H1 (cell line): ENCODE results near the gene NEDD4L. TPM values are rescaled to one million over a fixed set of nuclear protein-coding genes. Genes with fewer than 3 reads are reported as not detected.

Source experiments
- CTCF ChIA-PET: fragments of 300-600 bp; sonication (Branson Sonifier 250); formaldehyde crosslinking; loops from one replicate; lab custom pipeline; 2021; ENCODE audit not compliant: partially characterized antibody; lab: Charles Lee
- POLR2A ChIA-PET: fragments of 300-600 bp; sonication (Branson Sonifier 250); formaldehyde crosslinking; loops from one replicate; lab custom pipeline; 2021; ENCODE audit warnings: inconsistent platforms; ENCODE audit not compliant: partially characterized antibody; lab: Charles Lee
- DNase-seq, 2 experiments: peaks; one replicate each; pipeline versions ENCODE4 v3.0.0 to v3.0.0-alpha.2; 2010 to 2022; ENCODE audit warnings: low spot score in 2 of 2, low read depth in 1 of 2, mixed read lengths in 1 of 2
- FAIRE-seq: peaks from 2 replicates; lab custom pipeline; 2011; peaks lifted over from hg19 to GRCh38; lab: Jason Lieb, UNC
- H2AFZ ChIP-seq: 2 replicates; pipeline ENCODE4 v1.8.1; 2012; ENCODE audit warnings: low read length, inconsistent platforms
- H2AK5ac ChIP-seq: 2 replicates; pipeline ENCODE4 v1.6.1; 2013; ENCODE audit warnings: low read depth, low read length
- H2BK120ac ChIP-seq: replicated peaks from 2 replicates; pipeline ENCODE3; 2013; ENCODE audit warnings: low read depth, low read length, inconsistent platforms
- H2BK12ac ChIP-seq: 2 replicates; pipeline ENCODE4 v1.6.1; 2013; ENCODE audit warnings: low read depth, low read length
- H2BK15ac ChIP-seq: 2 replicates; pipeline ENCODE4 v1.6.1; 2013; ENCODE audit warnings: low read length
- H2BK20ac ChIP-seq: 2 replicates; pipeline ENCODE4 v1.6.1; 2013; ENCODE audit warnings: low read length
- H2BK5ac ChIP-seq: 2 replicates; pipeline ENCODE4 v1.6.1; 2013; ENCODE audit warnings: low read depth, low read length
- H3K14ac ChIP-seq: 2 replicates; pipeline ENCODE4 v1.6.1; 2013; ENCODE audit warnings: inconsistent platforms; ENCODE audit not compliant: insufficient read length
- H3K18ac ChIP-seq: 2 replicates; pipeline ENCODE4 v1.6.1; 2013; ENCODE audit warnings: low read length; ENCODE audit errors: extremely low read depth
- H3K23ac ChIP-seq: 2 replicates; pipeline ENCODE4 v1.6.1; 2013; ENCODE audit warnings: inconsistent platforms; ENCODE audit not compliant: insufficient read length
- H3K23me2 ChIP-seq: 2 replicates; pipeline ENCODE4 v1.6.1; 2013; ENCODE audit warnings: low read depth, low read length
- H3K27ac ChIP-seq: 2 replicates; pipeline ENCODE4 v1.6.1; 2011; ENCODE audit warnings: low read depth, low read length, inconsistent platforms
- H3K27me3 ChIP-seq, 4 experiments: replicated peaks in 1 of 4; 1 replicate in 1 of 4; 2 replicates in 3 of 4; pipeline versions ENCODE4 v1.6.1 to v1.8.1; 2011 to 2013; ENCODE audit warnings: low read length in 3 of 4, mild to moderate bottlenecking in 3 of 4, inconsistent platforms in 2 of 4, mixed read lengths in 2 of 4, moderate library complexity in 1 of 4; ENCODE audit not compliant: control insufficient read depth in 3 of 4, insufficient read depth in 3 of 4; ENCODE audit errors: extremely low read depth in 1 of 4
- H3K36me3 ChIP-seq, 4 experiments: 2 replicates each; pipeline versions ENCODE4 v1.6.1 to v1.8.1; 2011 to 2013; ENCODE audit warnings: mild to moderate bottlenecking in 4 of 4, low read length in 3 of 4, moderate library complexity in 2 of 4, control low read depth in 1 of 4, inconsistent platforms in 1 of 4; ENCODE audit not compliant: insufficient read depth in 4 of 4, control insufficient read depth in 2 of 4
- H3K4ac ChIP-seq: replicated peaks from 2 replicates; pipeline ENCODE3; 2013; ENCODE audit warnings: low read length, low read depth, mixed read lengths, inconsistent platforms; ENCODE audit not compliant: insufficient read length
- H3K4me1 ChIP-seq, 4 experiments: replicated peaks in 1 of 4; 1 replicate in 1 of 4; 2 replicates in 3 of 4; pipeline versions ENCODE4 v1.6.1 to v1.8.1; 2011 to 2013; ENCODE audit warnings: low read length in 3 of 4, inconsistent platforms in 2 of 4, mixed read lengths in 1 of 4; ENCODE audit not compliant: insufficient read depth in 4 of 4, control insufficient read depth in 3 of 4
- H3K4me2 ChIP-seq, 2 experiments: 2 replicates each; pipeline versions ENCODE4 v1.6.1 to v1.8.1; 2011 to 2013; ENCODE audit warnings: low read depth in 2 of 2, low read length in 2 of 2, control low read depth in 1 of 2, inconsistent platforms in 1 of 2, mild to moderate bottlenecking in 1 of 2; ENCODE audit not compliant: insufficient read depth in 1 of 2
- H3K4me3 ChIP-seq, 4 experiments: fragments of 200-600, 300-600 bp in 1 of 4; sonication (generic), shearing (Covaris generic), sonication (Bioruptor Twin) in 1 of 4; 2 replicates each; pipeline versions ENCODE4 v1.5.1 to v1.8.1; 2011 to 2016; ENCODE audit warnings: low read length in 4 of 4, low read depth in 3 of 4, control low read depth in 2 of 4, inconsistent platforms in 2 of 4, mild to moderate bottlenecking in 2 of 4, mixed read lengths in 1 of 4, moderate library complexity in 1 of 4; ENCODE audit not compliant: insufficient read depth in 2 of 4; ENCODE audit errors: extremely low read depth in 1 of 4
- H3K56ac ChIP-seq: replicated peaks from 2 replicates; pipeline ENCODE3; 2013; ENCODE audit warnings: low read depth, mild to moderate bottlenecking, mixed read lengths, low read length, inconsistent platforms; ENCODE audit not compliant: insufficient read length
- H3K79me1 ChIP-seq: 2 replicates; pipeline ENCODE4 v1.6.1; 2013; ENCODE audit warnings: low read depth, low read length, control low read depth
- H3K79me2 ChIP-seq, 2 experiments: 2 replicates each; pipeline versions ENCODE4 v1.6.1 to v1.8.1; 2012 to 2013; ENCODE audit warnings: low read length in 2 of 2, mild to moderate bottlenecking in 2 of 2, inconsistent platforms in 1 of 2; ENCODE audit not compliant: insufficient read depth in 2 of 2, control insufficient read depth in 1 of 2
- H3K9ac ChIP-seq, 4 experiments: replicated peaks in 1 of 4; 1 replicate in 1 of 4; 2 replicates in 3 of 4; pipeline versions ENCODE4 v1.6.1 to v1.8.1; 2011 to 2013; ENCODE audit warnings: low read depth in 3 of 4, low read length in 3 of 4, control low read depth in 2 of 4, mild to moderate bottlenecking in 2 of 4, moderate library complexity in 2 of 4, inconsistent platforms in 1 of 4; ENCODE audit errors: extremely low read depth in 1 of 4
- H3K9me3 ChIP-seq, 2 experiments: 2 replicates each; pipeline versions ENCODE4 v1.6.1 to v1.8.1; 2012 to 2013; ENCODE audit warnings: mild to moderate bottlenecking in 2 of 2, moderate library complexity in 2 of 2, control low read depth in 1 of 2, inconsistent platforms in 1 of 2, low read depth in 1 of 2, low read length in 1 of 2, mixed read lengths in 1 of 2; ENCODE audit not compliant: insufficient read depth in 2 of 2
- H4K20me1 ChIP-seq, 2 experiments: replicated peaks in 1 of 2; 2 replicates each; pipeline versions ENCODE3 to v1.8.1; 2011 to 2013; ENCODE audit warnings: inconsistent platforms in 2 of 2, low read length in 2 of 2, mild to moderate bottlenecking in 1 of 2; ENCODE audit not compliant: insufficient read depth in 2 of 2, control insufficient read depth in 1 of 2
- H4K5ac ChIP-seq: 2 replicates; pipeline ENCODE4 v1.6.1; 2013; ENCODE audit warnings: low read length, low read depth, mixed read lengths, inconsistent platforms; ENCODE audit not compliant: insufficient read length
- H4K8ac ChIP-seq: 2 replicates; pipeline ENCODE4 v1.8.0; 2013; ENCODE audit warnings: mild to moderate bottlenecking, moderate library complexity, low read length, inconsistent platforms; ENCODE audit not compliant: insufficient read depth; ENCODE audit errors: extremely low read depth
- H4K91ac ChIP-seq: replicated peaks from 2 replicates; pipeline ENCODE3; 2013; ENCODE audit warnings: low read length, mixed read lengths, inconsistent platforms; ENCODE audit not compliant: insufficient read length
- BACH1 ChIP-seq: IDR thresholded peaks from 2 replicates; pipeline ENCODE4 v1.6.1; 2012; ENCODE audit warnings: low read length, improper control_type of control experiment
- CHD2 ChIP-seq: IDR thresholded peaks from 2 replicates; pipeline ENCODE4 v1.6.1; 2012; ENCODE audit warnings: low read length, improper control_type of control experiment
- JUN ChIP-seq: IDR thresholded peaks from 2 replicates; pipeline ENCODE4 v1.6.1; 2011; ENCODE audit warnings: low read depth, mild to moderate bottlenecking, improper control_type of control experiment, low read length
- RAD21 ChIP-seq, 2 experiments: IDR thresholded peaks in 1 of 2; conservative IDR thresholded peaks in 1 of 2; 2 replicates each; pipeline ENCODE4 v1.6.1; 2011; ENCODE audit warnings: low read depth in 2 of 2, low read length in 2 of 2, improper control_type of control experiment in 1 of 2, inconsistent platforms in 1 of 2, mild to moderate bottlenecking in 1 of 2, moderate library complexity in 1 of 2
- SAP30 ChIP-seq: fragments of 300-600 bp; sonication (generic); IDR thresholded peaks from 2 replicates; pipeline ENCODE4 v1.7.1; 2012; ENCODE audit warnings: low read length, moderate library complexity, mild to moderate bottlenecking, inconsistent platforms; ENCODE audit not compliant: insufficient read depth, insufficient replicate concordance
- TBP ChIP-seq: IDR thresholded peaks from 2 replicates; pipeline ENCODE4 v1.6.1; 2011; ENCODE audit warnings: low read depth, low read length, improper control_type of control experiment
- WGBS, 2 experiments: shearing (Covaris generic) in 1 of 2; methylation state at CpG; one replicate each; pipeline versions ENCODE4 v1.1.6 to v1.1.7; 2013 to 2015; ENCODE audit warnings: low lambda C conversion rate in 2 of 2, mixed read lengths in 2 of 2, inconsistent platforms in 1 of 2, low coverage in 1 of 2, missing lambda C conversion rate in 1 of 2; ENCODE audit not compliant: insufficient replicate concordance in 2 of 2, insufficient coverage in 1 of 2, insufficient read length in 1 of 2; ENCODE audit errors: extremely low coverage in 1 of 2, missing lambda C conversion rate in 1 of 2; 5-methylcytosine and 5-hydroxymethylcytosine counted together
- polyA plus RNA-seq, 7 experiments: library from polyadenylated mRNA; depleted of rRNA in 3 of 7; stranded (reverse) in 5 of 7; unstranded in 2 of 7; fragments of >200 nt in 5 of 7; fragments of 200-250 nt in 2 of 7; gene quantifications; 1 replicate in 5 of 7; 2 replicates in 1 of 7; 4 replicates in 1 of 7; pipeline versions ENCODE4 v1.2.1 to v1.2.3, GENCODE V29; 2011 to 2013; ENCODE audit warnings: missing spikeins in 2 of 7, mixed read lengths in 2 of 7
- total RNA-seq: library from RNA; stranded (reverse); fragmentation: NEBNext Ultra II Directional; extraction: Animal tissue kit (Norgen Biotek cat#: 25700); gene quantifications from 2 replicates; pipeline ENCODE4 v1.2.1, GENCODE V29; 2021
- TF ChIP-seq, protein P1 (sequence below), 3 experiments: IDR thresholded peaks; 1 replicate in 2 of 3; 2 replicates in 1 of 3; pipeline versions ENCODE4 v1.5.1 to v1.6.1; 2011; ENCODE audit warnings: low read length in 3 of 3, mild to moderate bottlenecking in 3 of 3, inconsistent platforms in 2 of 3, low read depth in 1 of 3, moderate library complexity in 1 of 3; ENCODE audit not compliant: insufficient read depth in 1 of 3; ENCODE audit errors: control extremely low read depth in 1 of 3
- TF ChIP-seq, protein P2 (sequence below): IDR thresholded peaks from 2 replicates; pipeline ENCODE4 v1.6.1; 2011; ENCODE audit warnings: low read depth, mild to moderate bottlenecking, low read length; ENCODE audit not compliant: insufficient read depth

Gene NEDD4L
- total and polyA plus RNA-seq, 2 of the 8 experiments (the other 6 are each of a cell fraction or from before 2014, with no cell fraction given), result 37.3 to 69.8 TPM

DNA sequence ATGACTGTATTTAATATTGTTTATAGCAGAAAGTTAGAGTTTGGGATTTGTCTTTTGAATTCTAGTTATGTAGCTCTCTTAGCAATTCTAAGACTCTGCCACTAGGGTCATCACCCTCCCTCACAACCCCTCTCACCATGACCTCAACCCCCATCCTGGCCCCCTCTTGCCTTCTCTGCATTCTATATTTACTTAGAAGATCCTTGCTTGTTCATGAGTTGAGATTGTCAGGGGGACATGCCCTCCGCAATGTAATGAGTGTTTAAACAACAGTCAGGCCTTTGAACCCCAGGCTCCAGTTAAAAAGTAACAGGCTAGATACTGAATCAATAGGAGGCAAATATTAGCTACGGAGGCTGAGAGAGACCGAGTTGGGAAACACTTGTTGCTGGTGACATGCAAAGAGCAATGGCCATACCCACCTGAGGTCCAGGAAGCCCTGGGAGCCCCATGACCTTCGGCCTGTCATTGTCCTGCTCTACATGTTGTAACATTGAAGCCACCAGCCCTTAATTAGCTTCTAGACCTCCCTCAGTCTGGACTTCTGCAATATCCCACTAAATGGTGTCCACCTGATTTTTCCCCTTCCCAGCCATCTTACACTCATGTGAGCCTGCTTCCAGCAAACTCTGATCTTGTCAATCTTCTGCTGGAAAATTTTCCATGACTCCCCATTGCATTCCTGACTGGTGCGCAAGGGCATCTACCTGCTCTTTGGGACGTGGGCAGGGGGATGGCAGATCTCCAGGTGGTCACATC is 363.8 kb downstream of the NEDD4L start:
- Histone ChIP-seq H3K4me1 (peaks cover 0 to 3% (median 1%) of the 10 kb centered on the region in 4 experiments; a peak in 5 of 7 replicates), H3K79me2 (no peaks in the 10 kb centered on the region), H2BK120ac (no peak overlapping the region), H3K9ac (no peak overlapping the region), H2AK5ac (no peak overlapping the region; the same call in 1 of the 2 replicates), H3K18ac (no peak overlapping the region), H2BK5ac (no peak overlapping the region), H3K56ac (no peak overlapping the region), H3K9me3 (no peaks in the 10 kb centered on the region), H4K91ac (no peak overlapping the region), H3K23ac (no peak overlapping the region), H3K27ac (no peak overlapping the region), H3K23me2 (no peaks in the 10 kb centered on the region; the same call in 1 of the 2 replicates), H3K4ac (no peak overlapping the region), H2BK20ac (no peak overlapping the region), H3K4me2 (no peak overlapping the region), H4K5ac (no peak overlapping the region), H3K14ac (no peak overlapping the region), H3K79me1 (no peaks in the 10 kb centered on the region), H3K27me3 (no peaks in the 10 kb centered on the region), H2BK12ac (no peak overlapping the region), H4K20me1 (no peaks in the 10 kb centered on the region), H4K8ac (no peak overlapping the region), H3K4me3 (no peak overlapping the region), H3K36me3 (no peaks in the 10 kb centered on the region), H2AFZ (no peak overlapping the region), H2BK15ac (no peak overlapping the region)
- peak; percentile 13 for FAIRE-seq
- no peak for TF ChIP-seq TBP
- no peak for TF ChIP-seq SAP30
- TF ChIP-seq, protein P1, sequence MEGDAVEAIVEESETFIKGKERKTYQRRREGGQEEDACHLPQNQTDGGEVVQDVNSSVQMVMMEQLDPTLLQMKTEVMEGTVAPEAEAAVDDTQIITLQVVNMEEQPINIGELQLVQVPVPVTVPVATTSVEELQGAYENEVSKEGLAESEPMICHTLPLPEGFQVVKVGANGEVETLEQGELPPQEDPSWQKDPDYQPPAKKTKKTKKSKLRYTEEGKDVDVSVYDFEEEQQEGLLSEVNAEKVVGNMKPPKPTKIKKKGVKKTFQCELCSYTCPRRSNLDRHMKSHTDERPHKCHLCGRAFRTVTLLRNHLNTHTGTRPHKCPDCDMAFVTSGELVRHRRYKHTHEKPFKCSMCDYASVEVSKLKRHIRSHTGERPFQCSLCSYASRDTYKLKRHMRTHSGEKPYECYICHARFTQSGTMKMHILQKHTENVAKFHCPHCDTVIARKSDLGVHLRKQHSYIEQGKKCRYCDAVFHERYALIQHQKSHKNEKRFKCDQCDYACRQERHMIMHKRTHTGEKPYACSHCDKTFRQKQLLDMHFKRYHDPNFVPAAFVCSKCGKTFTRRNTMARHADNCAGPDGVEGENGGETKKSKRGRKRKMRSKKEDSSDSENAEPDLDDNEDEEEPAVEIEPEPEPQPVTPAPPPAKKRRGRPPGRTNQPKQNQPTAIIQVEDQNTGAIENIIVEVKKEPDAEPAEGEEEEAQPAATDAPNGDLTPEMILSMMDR (IDR thresholded peaks at IDR 0.05; ENCODE audit: control extremely low read depth in 1 of 3, insufficient read depth in 1 of 3, low read depth in 1 of 3, low read length in 3 of 3), result peak; percentile 1 to 28 (median 15); a peak in 3 of 4 replicates
- no peak for TF ChIP-seq JUN
- no peak for TF ChIP-seq BACH1
- TF ChIP-seq, protein P2, sequence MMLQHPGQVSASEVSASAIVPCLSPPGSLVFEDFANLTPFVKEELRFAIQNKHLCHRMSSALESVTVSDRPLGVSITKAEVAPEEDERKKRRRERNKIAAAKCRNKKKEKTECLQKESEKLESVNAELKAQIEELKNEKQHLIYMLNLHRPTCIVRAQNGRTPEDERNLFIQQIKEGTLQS, result no peak
- TF ChIP-seq RAD21 (IDR thresholded peaks at IDR 0.05 in 1 of 2, conservative IDR thresholded peaks at IDR 0.05 in 1 of 2; ENCODE audit: low read depth in 2 of 2, low read length in 2 of 2), result peak in 1 of 2 experiments; percentile 31; a peak in 1 of 4 replicates
- TF ChIP-seq CHD2, result no peak
- DNase-seq, result no peak
- ChIA-PET CTCF (interaction anchor here (0.7 to 5.2 kb wide), 22 partner anchors 9 to 356 kb away, joined by 3 to 39 read pairs (median 5); no protein-coding TSS in a partner anchor), POLR2A (no interaction called here)
- 83% methylated on average over 6 of the region's 6 CpGs; no CpG with 5 or more reads in 1 of the 2 experiments for WGBS, 2 experiments
